Brain pericyte (primary cell): Measurements from ENCODE around the gene EYA3.

Experiments used
- DNase-seq: peaks from one replicate; pipeline ENCODE4 v3.0.0-alpha.2; 2012; ENCODE audit warnings: low read depth, low spot score

EYA3 gene

DNA sequence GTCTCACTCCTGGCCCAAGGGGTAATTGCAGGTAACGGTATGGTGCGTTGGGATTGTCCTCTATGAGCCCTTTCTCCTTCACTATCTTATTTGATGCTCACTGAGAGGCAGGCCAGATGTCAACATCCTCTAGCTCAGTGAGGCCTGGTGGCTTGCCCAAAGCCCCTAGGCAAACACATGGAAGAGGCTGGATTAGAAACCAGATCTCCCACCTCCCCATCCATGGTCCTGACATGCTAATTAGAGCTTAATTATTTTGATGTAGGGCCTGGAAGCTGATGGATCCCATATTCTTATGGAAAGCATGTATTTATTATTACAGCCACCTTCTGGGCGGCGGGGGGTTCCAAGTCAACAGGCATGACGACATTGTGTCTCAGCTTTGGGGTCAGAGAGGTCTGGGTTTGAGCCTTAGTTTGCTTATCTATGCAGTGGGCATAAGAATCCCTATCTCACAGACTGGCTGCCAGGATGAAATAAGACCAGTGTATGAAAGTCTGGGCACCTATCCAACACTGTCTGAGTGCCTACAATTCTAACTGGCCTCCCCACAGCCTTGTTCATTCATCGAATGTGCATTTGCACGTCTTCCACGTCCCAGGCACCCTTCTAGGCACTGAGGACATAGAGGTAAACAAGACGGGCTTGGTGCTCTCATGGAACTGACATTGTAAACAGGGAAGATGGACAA is 147.4 kb downstream of the EYA3 start:
- no peak for DNase-seq

DNA sequence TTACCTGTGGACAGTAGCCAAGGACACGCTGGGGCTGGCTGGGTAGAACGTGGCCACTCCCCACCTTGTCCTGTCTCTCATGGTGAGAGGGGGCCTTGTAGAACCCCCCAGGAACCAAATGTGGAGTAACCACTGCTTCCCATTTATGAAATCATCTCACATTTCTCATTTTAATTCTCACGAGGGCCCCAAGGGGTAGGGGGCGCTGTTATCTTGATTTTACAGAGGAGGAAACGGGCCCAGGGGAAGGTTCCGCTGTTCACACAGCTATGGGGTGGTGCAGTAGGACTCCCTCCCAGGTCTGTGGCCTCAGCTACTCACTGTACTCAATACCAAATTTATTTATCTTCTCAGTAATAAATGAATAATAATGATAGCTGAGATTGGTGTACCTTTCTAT is 148.1 kb downstream of the EYA3 start:
- no peak for DNase-seq

DNA sequence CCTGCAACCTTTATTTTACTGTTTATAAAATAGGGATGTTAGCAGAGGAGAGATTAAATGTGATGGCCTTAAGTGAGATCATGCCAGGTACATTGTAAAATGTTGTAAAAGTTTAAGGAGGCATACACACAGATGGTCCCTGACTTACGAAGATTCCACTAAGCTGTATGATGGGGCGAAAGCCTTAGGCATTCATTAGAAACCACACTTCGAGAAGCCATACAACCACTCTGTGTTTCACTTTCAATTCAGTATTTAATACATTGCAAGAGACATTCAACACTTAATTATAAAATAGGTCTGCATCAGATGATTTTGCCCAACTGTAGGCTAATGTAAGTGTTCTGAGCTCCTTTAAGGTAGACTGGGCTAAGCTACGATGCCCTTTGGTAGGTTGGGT is 149.9 kb downstream of the EYA3 start:
- no peak for DNase-seq

DNA sequence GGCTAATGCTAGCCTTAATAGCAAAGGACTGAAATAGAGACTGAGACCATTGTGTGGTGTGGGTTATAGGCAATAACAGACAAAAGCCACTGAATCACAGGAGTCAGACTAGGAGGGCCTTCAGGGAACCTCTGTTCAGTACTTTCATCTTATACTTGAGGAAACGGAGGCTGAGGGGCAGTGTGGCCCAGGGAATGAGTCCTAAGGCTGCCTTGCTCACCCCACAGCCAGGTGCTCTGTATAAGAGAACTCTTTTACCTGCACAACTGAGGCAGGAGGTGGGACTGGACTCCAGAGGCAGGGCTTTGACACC is 150.9 kb downstream of the EYA3 start:
- no peak for DNase-seq

DNA sequence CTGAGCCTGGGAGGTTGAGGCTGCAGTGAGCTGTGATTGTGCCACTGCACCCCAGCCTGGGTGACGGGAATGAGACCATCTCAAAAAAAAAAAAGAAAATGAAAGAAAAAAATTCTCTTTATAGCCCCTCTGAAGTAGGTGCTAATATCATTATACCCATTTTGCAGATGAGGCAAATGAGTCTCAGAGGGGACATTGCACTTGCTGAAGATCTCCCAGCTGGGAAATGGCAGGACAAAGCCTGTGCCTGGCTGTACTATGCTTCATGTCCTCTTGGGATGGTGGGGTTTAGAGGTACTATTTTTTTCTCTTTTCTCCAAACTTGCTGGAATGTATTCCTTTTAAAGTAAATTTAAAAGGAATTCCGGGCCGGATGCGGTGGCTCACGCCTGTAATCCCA is 152.0 kb downstream of the EYA3 start:
- no peak for DNase-seq

DNA sequence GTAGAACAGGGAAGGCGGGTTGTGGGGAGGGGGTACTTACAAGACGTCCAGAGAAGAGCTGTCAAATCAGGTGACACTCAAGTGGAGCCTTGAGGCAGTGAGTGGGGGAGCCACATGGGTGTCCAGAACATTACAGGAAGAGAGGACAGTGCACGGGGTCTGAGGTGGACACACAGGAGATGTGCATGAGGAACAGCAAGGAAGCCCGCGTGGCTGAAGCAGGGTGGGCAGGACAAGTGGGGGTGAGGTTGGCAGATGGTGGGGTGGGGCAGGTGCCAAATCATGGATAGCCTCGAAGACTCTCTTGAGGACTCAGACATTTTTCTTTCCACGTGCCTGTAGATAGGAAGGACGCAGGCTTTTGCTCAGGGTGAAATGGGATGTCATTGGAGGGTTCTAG is 152.7 kb downstream of the EYA3 start:
- no peak for DNase-seq

DNA sequence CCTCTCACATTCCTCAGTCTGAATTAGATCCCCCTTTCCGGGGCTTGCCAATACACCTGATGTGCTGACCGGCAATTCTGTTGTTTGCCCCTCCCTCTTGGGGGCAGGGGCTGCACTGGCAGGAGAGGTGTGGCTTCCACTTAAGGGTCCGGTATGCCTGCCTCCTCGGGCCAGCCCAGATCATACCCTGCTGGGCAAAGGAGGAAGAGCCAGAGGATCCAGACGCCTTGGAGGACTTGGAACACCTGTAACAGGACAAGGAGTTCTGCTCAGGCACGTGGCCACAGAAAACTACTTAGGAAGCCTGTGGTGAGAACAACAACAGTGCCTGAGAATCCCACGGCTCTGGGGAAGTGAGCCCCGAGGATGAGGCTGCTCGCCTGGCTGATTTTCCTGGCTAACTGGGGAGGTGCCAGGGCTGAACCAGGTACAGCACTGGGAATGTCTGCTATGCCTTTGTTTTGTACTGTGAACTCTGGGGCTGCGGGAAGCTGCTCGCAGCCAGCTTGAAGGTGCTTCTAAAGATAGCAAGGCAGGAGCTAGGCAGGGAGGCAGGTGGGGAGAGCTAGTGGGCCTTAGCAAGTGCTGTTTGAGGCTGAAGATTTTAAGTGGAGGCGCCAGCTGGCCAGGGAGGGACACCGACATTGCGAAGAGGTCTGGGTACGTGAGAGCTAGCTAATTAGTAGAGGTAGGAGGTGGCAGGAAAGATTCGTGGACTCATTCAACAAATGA is 153.4 kb downstream of the EYA3 start, which contains the start of gene SMPDL3B:
Gene SMPDL3B, plus strand, starts transcription at position 183 of the 732 bp plus-strand sequence. Its CDS starts 184 bp downstream, at position 367.
- no peak for DNase-seq

DNA sequence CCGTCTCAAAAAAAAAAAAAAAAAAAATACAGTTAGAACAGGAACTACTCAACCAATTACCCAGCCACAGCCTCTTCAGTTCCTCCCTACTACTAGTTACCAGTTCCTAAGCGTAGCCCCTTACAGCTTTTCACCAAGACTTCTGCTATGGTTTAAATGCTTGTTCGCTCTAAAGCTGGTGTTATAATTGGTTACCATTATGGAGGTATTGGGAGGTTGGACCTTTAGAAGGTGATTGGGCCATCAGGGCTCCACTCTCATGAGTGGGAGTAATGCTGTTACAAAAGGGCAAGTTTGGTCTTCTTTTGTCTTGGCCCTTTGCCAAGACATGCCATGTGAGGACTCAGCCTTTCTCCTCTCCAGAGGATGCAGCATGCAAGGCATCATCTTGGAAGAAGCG is 156.7 kb downstream of the EYA3 start:
- no peak for DNase-seq

DNA sequence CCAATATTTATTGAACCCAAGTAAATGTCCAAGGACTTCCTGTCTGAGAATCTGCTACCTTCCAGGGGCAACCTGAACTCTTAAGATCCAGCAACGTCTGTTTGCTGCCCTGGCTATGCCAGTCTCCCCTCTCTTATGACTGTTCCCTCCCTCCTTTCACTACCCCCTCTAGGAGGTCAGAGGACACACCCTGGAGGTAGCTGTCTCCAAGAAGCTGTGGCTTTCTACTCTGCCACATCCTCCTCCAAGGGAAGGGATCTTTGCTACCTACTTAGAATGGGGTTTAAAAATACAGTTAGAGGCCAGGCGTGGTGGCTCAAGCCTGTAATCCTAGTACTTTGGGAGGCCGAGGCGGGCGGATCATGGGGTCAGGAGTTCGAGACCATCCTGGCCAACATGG is 157.2 kb downstream of the EYA3 start:
- DNase-seq = no peak

DNA sequence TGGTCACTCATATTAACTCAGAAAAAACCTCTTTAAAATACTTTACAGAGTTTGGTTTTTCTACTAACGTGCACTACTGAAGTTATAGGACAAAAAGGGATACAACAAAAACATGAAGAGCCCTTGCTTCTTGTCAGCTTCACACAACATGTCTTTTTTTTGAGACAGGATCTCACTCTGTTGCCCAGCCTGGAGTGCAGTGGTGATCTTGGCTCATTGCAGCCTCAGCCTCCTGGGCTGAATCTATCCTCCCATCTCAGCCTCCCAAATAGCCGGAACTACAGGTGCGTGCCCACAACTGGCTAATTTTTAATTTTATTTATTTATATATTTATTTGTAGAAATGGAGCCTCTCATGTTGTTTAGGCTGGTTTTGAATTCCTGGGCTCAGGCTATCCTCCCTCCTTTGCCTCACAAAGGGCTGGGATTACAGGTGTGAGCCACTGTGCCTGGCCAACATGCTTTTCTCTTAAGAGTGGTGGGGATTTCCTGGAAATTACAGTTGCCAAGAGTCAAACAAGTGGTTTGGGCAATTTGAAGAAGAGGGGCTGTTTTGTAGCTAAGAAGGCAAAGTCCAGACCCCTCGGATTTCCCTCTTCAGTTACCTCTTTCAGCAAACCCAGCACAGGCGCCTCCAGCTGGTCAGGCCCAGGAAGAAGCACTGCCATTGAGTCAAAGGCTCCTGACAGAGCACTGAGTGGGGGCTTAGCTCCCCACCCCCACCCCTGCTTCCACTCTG is 160.0 kb downstream of the EYA3 start:
- no peak for DNase-seq

DNA sequence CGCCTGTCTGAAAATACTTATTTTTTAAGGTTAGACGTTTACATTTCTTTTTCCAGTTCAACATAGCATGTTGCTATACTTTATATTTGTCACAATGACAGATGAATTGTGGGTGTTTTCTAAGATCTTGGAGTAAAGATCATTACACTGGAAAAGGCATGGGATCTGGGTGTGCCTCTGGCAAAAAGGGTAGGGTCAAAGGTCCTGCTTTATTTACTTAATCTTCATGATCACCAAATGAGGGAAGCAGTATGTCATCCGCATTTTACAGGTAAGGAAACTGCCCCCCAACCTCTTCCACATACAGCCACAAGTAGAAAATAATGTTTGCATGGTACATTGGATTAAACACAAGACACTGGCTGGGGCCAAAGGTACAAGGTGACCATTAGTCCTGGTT is 166.1 kb downstream of the EYA3 start:
- DNase-seq = no peak
